Adipocyte (in vitro differentiated cells): ENCODE results near the gene RPL4.

Experiments used
- DNase-seq: peaks from one replicate; pipeline ENCODE4 v3.0.0-alpha.2; 2015; ENCODE audit warnings: low read depth
- H3K27me3 ChIP-seq: replicated peaks from 2 replicates; pipeline ENCODE4 v1.7.0; 2013; ENCODE audit warnings: mild to moderate bottlenecking, low read length, moderate library complexity; ENCODE audit not compliant: control insufficient read depth, insufficient read depth
- H3K36me3 ChIP-seq: 2 replicates; pipeline ENCODE4 v1.7.0; 2013; ENCODE audit warnings: low read length, mild to moderate bottlenecking, moderate library complexity; ENCODE audit not compliant: control insufficient read depth, insufficient read depth, severe bottlenecking
- H3K4me1 ChIP-seq: 2 replicates; pipeline ENCODE4 v1.7.0; 2013; ENCODE audit warnings: mild to moderate bottlenecking, low read length, moderate library complexity; ENCODE audit not compliant: control insufficient read depth, insufficient read depth
- H3K4me3 ChIP-seq: 2 replicates; pipeline ENCODE4 v1.7.0; 2013; ENCODE audit warnings: mild to moderate bottlenecking, low read length, moderate library complexity
- H3K9ac ChIP-seq: 2 replicates; pipeline ENCODE4 v1.7.0; 2013; ENCODE audit warnings: mild to moderate bottlenecking, low read length, moderate library complexity
- H3K9me3 ChIP-seq: 2 replicates; pipeline ENCODE4 v1.7.0; 2013; ENCODE audit warnings: mild to moderate bottlenecking, low read length, moderate library complexity; ENCODE audit not compliant: control insufficient read depth

Gene RPL4

DNA sequence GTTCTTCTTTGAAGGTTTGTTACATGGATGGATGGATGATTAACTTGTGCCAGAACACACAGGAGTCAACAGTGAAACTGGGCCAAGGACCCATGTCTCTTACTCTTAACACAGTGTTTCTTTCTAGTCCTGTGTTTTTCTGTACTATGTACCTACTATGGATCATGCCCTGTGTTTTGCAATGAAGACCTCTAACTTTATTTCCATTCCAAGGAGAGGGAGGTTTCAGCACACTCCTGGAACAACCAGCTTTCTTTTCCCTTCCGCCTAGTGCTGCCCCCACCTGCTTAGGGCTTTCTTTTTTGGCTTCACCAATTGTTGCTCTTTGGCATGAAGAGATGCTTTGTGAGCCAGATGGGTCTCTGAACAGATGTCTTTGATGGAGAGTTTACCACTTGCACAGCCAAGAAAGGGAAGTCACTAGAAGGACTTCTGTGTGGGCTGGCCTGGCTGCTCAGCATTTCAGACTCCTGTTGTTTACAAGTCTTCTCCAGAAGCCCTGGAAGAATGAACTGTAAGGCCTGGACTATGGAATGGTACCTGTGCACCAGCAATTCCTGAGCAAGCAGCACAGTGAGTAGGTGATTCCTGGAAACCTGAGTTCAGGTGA is 51.6 kb downstream of the RPL4 start:
- Histone ChIP-seq H3K9ac (no peak overlapping the region), H3K36me3 (peaks cover 8% of the 10 kb centered on the region), H3K4me1 (peaks cover 16% of the 10 kb centered on the region), H3K4me3 (no peak overlapping the region), H3K27me3 (no peaks in the 10 kb centered on the region), H3K9me3 (no peaks in the 10 kb centered on the region)
- DNase-seq: no peak

DNA sequence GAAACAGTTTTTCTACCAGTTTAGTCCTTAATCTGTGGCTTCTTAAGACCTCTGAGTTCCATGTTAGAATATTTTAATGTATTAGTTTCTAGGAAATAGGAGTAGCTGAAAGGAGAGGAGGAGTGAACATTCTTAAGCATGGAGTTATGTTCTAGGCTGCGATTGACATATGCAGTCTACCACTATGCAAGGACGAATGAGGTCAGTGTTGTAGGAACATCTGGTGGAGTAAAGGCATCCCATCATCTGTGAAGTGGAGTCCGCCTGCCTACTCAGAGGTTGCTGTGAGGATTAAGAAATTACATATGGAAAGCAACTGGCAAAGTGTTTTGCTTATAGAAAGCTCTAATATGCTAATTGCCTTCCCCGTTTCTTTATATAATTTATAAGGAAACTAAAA is 52.2 kb downstream of the RPL4 start:
- Histone ChIP-seq H3K9ac (no peak overlapping the region), H3K4me3 (no peak overlapping the region), H3K27me3 (no peaks in the 10 kb centered on the region), H3K36me3 (peaks cover 8% of the 10 kb centered on the region), H3K9me3 (no peaks in the 10 kb centered on the region), H3K4me1 (peaks cover 16% of the 10 kb centered on the region)
- DNase-seq: no peak
